PC-3 (cell line): ENCODE data around the gene GLT6D1. TPM values are rescaled to one million over a fixed set of nuclear protein-coding genes. Genes with fewer than 3 reads are reported as not detected.
"Not testable (repeated sequence)": the region's sequence is repeated elsewhere in the genome, so short reads cannot be mapped to it uniquely, and the experiment has no call there.

Source experiments
- ATAC-seq: fragments of 200-7000 bp; cut with Tn5 transposase; 2 replicates; pipeline ENCODE4 v1.9.1; 2020; ENCODE audit warnings: mild to moderate bottlenecking, moderate library complexity
- BruUV-seq: library from RNA; stranded (reverse); fragments of 400-500 nt; replicated peaks from 2 replicates; lab custom pipeline; 2021; lab: Mats Ljungman, UMichigan
- CTCF ChIA-PET: fragments of 300-600 bp; sonication (Branson Sonifier 250); formaldehyde crosslinking; loops from one replicate; lab custom pipeline; 2022; ENCODE audit warnings: antibody characterized with exemption; lab: Charles Lee
- POLR2A ChIA-PET: fragments of 300-600 bp; sonication (Branson Sonifier 250); formaldehyde crosslinking; loops from one replicate; lab custom pipeline; 2022; ENCODE audit warnings: antibody characterized with exemption; ENCODE audit not compliant: unreplicated experiment; lab: Charles Lee
- DNase-seq: peaks from one replicate; pipeline ENCODE4 v3.0.0-alpha.2; 2015
- H2AFZ ChIP-seq: fragments of 300-600 bp; sonication (generic); 2 replicates; pipeline ENCODE4 v1.6.0; 2016; ENCODE audit warnings: antibody characterized with exemption, low read length
- H3F3A ChIP-seq: fragments of 300-600 bp; sonication (generic); one replicate; pipeline ENCODE4 v1.6.0; 2017; ENCODE audit warnings: antibody characterized with exemption, low read length, control low read depth, mild to moderate bottlenecking; ENCODE audit not compliant: unreplicated experiment
- H3K27ac ChIP-seq: fragments of 300-600 bp; sonication (generic); 2 replicates; pipeline ENCODE4 v1.5.1; 2016; ENCODE audit warnings: mild to moderate bottlenecking, low read length
- H3K27me3 ChIP-seq: fragments of 300-600 bp; sonication (generic); 2 replicates; pipeline ENCODE4 v1.6.1; 2016; ENCODE audit warnings: low read length, mixed read lengths
- H3K36me3 ChIP-seq: fragments of 300-600 bp; sonication (generic); 2 replicates; pipeline ENCODE4 v1.6.1; 2016; ENCODE audit warnings: low read depth, mixed run types, low read length, mixed read lengths
- H3K4me1 ChIP-seq: fragments of 300-600 bp; sonication (generic); 2 replicates; pipeline ENCODE4 v1.5.1; 2016; ENCODE audit warnings: low read length; ENCODE audit not compliant: insufficient read depth
- H3K4me2 ChIP-seq: fragments of 300-600 bp; sonication (generic); 2 replicates; pipeline ENCODE4 v1.6.0; 2016; ENCODE audit warnings: low read length
- H3K4me3 ChIP-seq: fragments of 300-600 bp; sonication (generic); 2 replicates; pipeline ENCODE4 v1.5.1; 2016; ENCODE audit warnings: mild to moderate bottlenecking, low read length, mixed read lengths
- H3K79me2 ChIP-seq: fragments of 300-600 bp; sonication (generic); 2 replicates; pipeline ENCODE4 v1.6.1; 2017; ENCODE audit warnings: low read length, mixed read lengths
- H3K9ac ChIP-seq: fragments of 300-600 bp; sonication (generic); 2 replicates; pipeline ENCODE4 v1.6.0; 2016; ENCODE audit warnings: mild to moderate bottlenecking, low read length
- H3K9me2 ChIP-seq: fragments of 300-600 bp; sonication (generic); replicated peaks from 2 replicates; pipeline ENCODE4 v1.6.1; 2016; ENCODE audit warnings: mixed run types, low read length, mixed read lengths
- H3K9me3 ChIP-seq: fragments of 300-600 bp; sonication (generic); 2 replicates; pipeline ENCODE4 v1.6.1; 2016; ENCODE audit warnings: low read length, mixed read lengths
- H4K20me1 ChIP-seq: fragments of 300-600 bp; sonication (generic); 2 replicates; pipeline ENCODE4 v1.6.1; 2016; ENCODE audit warnings: low read length, mixed read lengths
- CTCF ChIP-seq: fragments of 300-600 bp; sonication (generic); conservative IDR thresholded peaks from 2 replicates; pipeline ENCODE4 v1.5.1; 2017; ENCODE audit warnings: antibody characterized with exemption, low read depth, mild to moderate bottlenecking, low read length
- EZH2 ChIP-seq: fragments of 300-600 bp; sonication (generic); IDR thresholded peaks from one replicate; pipeline ENCODE4 v1.6.1; 2017; ENCODE audit warnings: antibody characterized with exemption, mild to moderate bottlenecking, low read length; ENCODE audit not compliant: unreplicated experiment
- EZH2phosphoT487 ChIP-seq: fragments of 300-600 bp; sonication (generic); IDR thresholded peaks from 2 replicates; pipeline ENCODE4 v1.6.1; 2018; ENCODE audit warnings: mild to moderate bottlenecking, antibody characterized with exemption, low read length, borderline replicate concordance
- intact Hi-C: fragments of 100-400 bp; cut with micrococcal nuclease; formaldehyde crosslinking; loops from 2 replicates; pipeline ENCODE4 v1.9.0; 2023
- total RNA-seq: library from RNA; depleted of rRNA; stranded (reverse); fragments of >200 nt; gene quantifications from 2 replicates; pipeline ENCODE4 v1.2.3, GENCODE V29; 2014

The GLT6D1 gene
- total RNA-seq, 1 experiment from 2014 or later: not detected

GRCh38 chr9:135641745-135642144, 2.4 kb upstream of the GLT6D1 start:
- no peak for TF ChIP-seq EZH2
- TF ChIP-seq EZH2phosphoT487: no peak
- POLR2A ChIA-PET: no interaction called here
- H3K36me3 ChIP-seq: no peaks in the 10 kb centered on the region
- no TSS peak for BruUV-seq
- H3K4me3 ChIP-seq: no peak overlapping the region
- H3K27ac ChIP-seq: no peak overlapping the region
- H3F3A ChIP-seq: no peaks in the 10 kb centered on the region
- DNase-seq (no peak), ATAC-seq (no peak)
- CTCF ChIA-PET: no interaction called here
- no peak overlapping the region for H3K4me2 ChIP-seq
- H3K9me3 ChIP-seq: no peaks in the 10 kb centered on the region
- intact Hi-C loops: no loop called here
- no peaks in the 10 kb centered on the region for H3K9me2 ChIP-seq
- H3K27me3 ChIP-seq: no peaks in the 10 kb centered on the region
- H3K79me2 ChIP-seq: no peaks in the 10 kb centered on the region
- H2AFZ ChIP-seq: no peak overlapping the region
- no peak overlapping the region for H3K9ac ChIP-seq
- H3K4me1 ChIP-seq: no peaks in the 10 kb centered on the region
- no peaks in the 10 kb centered on the region for H4K20me1 ChIP-seq

DNA sequence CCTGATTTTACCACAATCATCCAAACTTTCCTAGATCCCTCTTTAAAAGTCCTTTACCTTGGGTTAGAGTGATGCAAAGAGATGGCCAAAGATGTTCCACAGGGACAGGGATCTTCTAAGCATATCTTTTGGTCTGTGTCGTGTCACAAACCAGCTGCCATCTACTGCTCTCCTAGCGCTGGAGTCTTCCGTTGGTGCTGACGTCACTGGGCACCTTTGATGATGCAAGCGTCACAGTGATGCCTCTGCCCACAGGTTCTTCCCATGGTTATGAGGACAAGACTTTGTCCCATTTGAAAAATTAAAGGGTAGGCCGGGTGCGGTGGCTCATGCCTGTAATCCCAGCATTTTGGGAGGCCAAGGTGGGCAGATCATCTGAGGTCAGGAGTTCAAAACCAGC, 1.7 kb upstream of the GLT6D1 start:
- Histone ChIP-seq H4K20me1 (no peaks in the 10 kb centered on the region), H3K9me2 (no peaks in the 10 kb centered on the region), H3K27me3 (no peaks in the 10 kb centered on the region), H3K79me2 (no peaks in the 10 kb centered on the region), H3F3A (no peaks in the 10 kb centered on the region), H2AFZ (no peak overlapping the region), H3K4me2 (no peak overlapping the region), H3K4me1 (no peaks in the 10 kb centered on the region), H3K9ac (no peak overlapping the region), H3K9me3 (no peaks in the 10 kb centered on the region), H3K27ac (no peak overlapping the region), H3K36me3 (no peaks in the 10 kb centered on the region), H3K4me3 (no peak overlapping the region)
- no peak for DNase-seq
- TF ChIP-seq CTCF (no peak), EZH2 (no peak), EZH2phosphoT487 (no peak)
- ATAC-seq: no peak
- POLR2A ChIA-PET: no interaction called here
- intact Hi-C loops: no loop called here
- BruUV-seq: no TSS peak
- CTCF ChIA-PET: no interaction called here

DNA sequence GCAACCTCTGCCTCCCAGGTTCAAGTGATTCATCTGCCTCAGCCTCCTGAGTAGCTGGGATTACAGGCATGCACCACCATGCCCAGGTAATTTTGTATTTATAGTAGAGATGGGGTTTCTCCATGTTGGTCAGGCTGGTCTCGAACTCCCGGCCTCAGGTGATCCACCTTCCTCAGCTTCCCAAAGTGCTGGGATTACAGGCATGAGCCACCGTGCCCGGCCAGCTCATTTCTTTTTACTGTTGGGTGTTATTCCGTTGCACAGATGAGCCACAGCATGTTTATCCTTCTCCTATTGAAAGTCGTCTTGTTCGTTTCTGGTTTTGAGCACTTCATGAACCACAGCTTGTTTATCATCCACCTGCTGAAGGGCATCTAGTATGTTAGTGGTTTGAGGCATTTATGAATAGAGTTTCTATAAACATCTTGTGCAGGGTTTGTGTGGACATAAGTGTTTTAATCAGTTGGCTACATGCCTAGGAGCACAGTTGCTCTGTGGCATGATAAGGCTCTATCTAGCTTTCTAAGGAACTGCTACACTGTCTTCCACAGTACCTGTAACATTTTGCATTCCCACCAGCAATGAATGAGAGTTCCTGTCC, 2.3 kb downstream of the GLT6D1 start:
- CTCF ChIA-PET: interaction anchor here (0.5 kb wide), 1 partner anchor 58 kb away, joined by 3 read pairs; no protein-coding TSS in a partner anchor
- POLR2A ChIA-PET: interaction anchor here (0.7 kb wide), 1 partner anchor 9 kb away, joined by 3 read pairs; no protein-coding TSS in a partner anchor
- intact Hi-C loops, H3K9me2 ChIP-seq, H3K4me1 ChIP-seq, BruUV-seq, H3K9me3 ChIP-seq, H3K9ac ChIP-seq, DNase-seq, H3K36me3 ChIP-seq, H4K20me1 ChIP-seq, H3K79me2 ChIP-seq, H3K27ac ChIP-seq, H3K4me2 ChIP-seq, H2AFZ ChIP-seq, H3F3A ChIP-seq, ATAC-seq, H3K4me3 ChIP-seq: not testable (repeated sequence)
- peaks cover 30% of the 10 kb centered on the region for H3K27me3 ChIP-seq
